Keratinocyte (primary cell): ENCODE results near the gene NFASC. TPM values are rescaled to one million over a fixed set of nuclear protein-coding genes. Genes with fewer than 3 reads are reported as not detected.

Source experiments
- DNase-seq: peaks from one replicate; pipeline ENCODE4 v3.0.0-alpha.2; 2011; ENCODE audit warnings: low read depth, missing footprints, low spot score
- FAIRE-seq: peaks from 2 replicates; lab custom pipeline; 2011; peaks lifted over from hg19 to GRCh38; lab: Jason Lieb, UNC
- H2AFZ ChIP-seq: 2 replicates; pipeline ENCODE4 v1.6.0; 2012; ENCODE audit warnings: low read length, control low read depth, inconsistent platforms; ENCODE audit not compliant: control insufficient read depth
- H3K27ac ChIP-seq: 2 replicates; pipeline ENCODE4 v1.5.1; 2011; ENCODE audit warnings: low read length; ENCODE audit not compliant: control insufficient read depth, insufficient read depth
- H3K27me3 ChIP-seq: 3 replicates; pipeline ENCODE4 v1.6.0; 2011; ENCODE audit warnings: low read length; ENCODE audit not compliant: control insufficient read depth, insufficient read depth; ENCODE audit errors: extremely low read depth
- H3K36me3 ChIP-seq, 2 experiments: 2 replicates in 1 of 2; 3 replicates in 1 of 2; pipeline ENCODE4 v1.5.1; 2011; ENCODE audit warnings: low read length in 2 of 2, mild to moderate bottlenecking in 1 of 2; ENCODE audit not compliant: control insufficient read depth in 2 of 2, insufficient read depth in 2 of 2; ENCODE audit errors: extremely low read depth in 1 of 2
- H3K4me1 ChIP-seq: 3 replicates; pipeline ENCODE4 v1.5.1; 2011; ENCODE audit warnings: low read length; ENCODE audit not compliant: control insufficient read depth, insufficient read depth; ENCODE audit errors: extremely low read depth
- H3K4me2 ChIP-seq: 3 replicates; pipeline ENCODE4 v1.6.0; 2011; ENCODE audit warnings: low read depth, low read length; ENCODE audit not compliant: control insufficient read depth, insufficient read depth; ENCODE audit errors: extremely low read depth
- H3K4me3 ChIP-seq, 3 experiments: fragments of 200-600 bp in 1 of 3; sonication (generic) in 1 of 3; 2 replicates in 2 of 3; 3 replicates in 1 of 3; pipeline ENCODE4 v1.5.1; 2011 to 2016; ENCODE audit warnings: low read length in 3 of 3, mild to moderate bottlenecking in 3 of 3, control low read depth in 2 of 3, inconsistent platforms in 1 of 3, low read depth in 1 of 3, mixed read lengths in 1 of 3, mixed run types in 1 of 3, moderate library complexity in 1 of 3; ENCODE audit not compliant: control insufficient read depth in 2 of 3, insufficient read depth in 2 of 3; ENCODE audit errors: extremely low read depth in 1 of 3
- H3K79me2 ChIP-seq: 2 replicates; pipeline ENCODE4 v1.6.0; 2012; ENCODE audit warnings: low read length; ENCODE audit not compliant: control insufficient read depth, insufficient read depth
- H3K9ac ChIP-seq: 3 replicates; pipeline ENCODE4 v1.6.0; 2011; ENCODE audit warnings: low read length; ENCODE audit not compliant: control insufficient read depth, insufficient read depth; ENCODE audit errors: extremely low read depth
- H3K9me1 ChIP-seq: 3 replicates; pipeline ENCODE4 v1.6.0; 2011; ENCODE audit warnings: low read length; ENCODE audit not compliant: control insufficient read depth, insufficient read depth; ENCODE audit errors: extremely low read depth
- H3K9me3 ChIP-seq: 2 replicates; pipeline ENCODE4 v1.5.1; 2012; ENCODE audit warnings: low read depth, low read length; ENCODE audit not compliant: control insufficient read depth
- H4K20me1 ChIP-seq: 3 replicates; pipeline ENCODE4 v1.6.0; 2011; ENCODE audit warnings: low read length; ENCODE audit not compliant: control insufficient read depth, insufficient read depth; ENCODE audit errors: extremely low read depth
- CTCF ChIP-seq, 3 experiments: IDR thresholded peaks in 1 of 3; conservative IDR thresholded peaks in 1 of 3; optimal IDR thresholded peaks in 1 of 3; 2 replicates in 2 of 3; 3 replicates in 1 of 3; pipeline versions ENCODE3 to v1.5.1; 2011; ENCODE audit warnings: low read length in 3 of 3, mild to moderate bottlenecking in 3 of 3, moderate library complexity in 2 of 3, control low read depth in 1 of 3, inconsistent platforms in 1 of 3; ENCODE audit not compliant: insufficient read depth in 2 of 3; ENCODE audit errors: extremely low read depth in 1 of 3
- EZH2 ChIP-seq: IDR thresholded peaks from one replicate; pipeline ENCODE4 v1.6.1; 2012; ENCODE audit warnings: inconsistent platforms, mild to moderate bottlenecking, low read length, moderate library complexity
- dilution Hi-C: fragments of 300-500 bp; cut with MboI; formaldehyde crosslinking; loops from one replicate; pipeline ENCODE4 v1.7.0; 2020; ENCODE audit warnings: low sequenced_read_pairs; ENCODE audit not compliant: extremely low pct_ligation_motif_present
- polyA plus RNA-seq, 5 experiments: library from polyadenylated mRNA; depleted of rRNA in 3 of 5; stranded (reverse) in 3 of 5; stranded (forward) in 1 of 5; unstranded in 1 of 5; fragments of >200 nt; gene quantifications; 1 replicate in 1 of 5; 2 replicates in 3 of 5; 3 replicates in 1 of 5; pipeline versions ENCODE4 v1.2.1 to v1.2.3, GENCODE V29; 2011 to 2012; ENCODE audit warnings: missing spikeins in 2 of 5, low read depth in 1 of 5, low replicate concordance in 1 of 5

The NFASC gene
- polyA plus RNA-seq, 1 donor (not counting 4 experiments of a cell fraction or from before 2014, with no cell fraction given) = 4.3 TPM

DNA sequence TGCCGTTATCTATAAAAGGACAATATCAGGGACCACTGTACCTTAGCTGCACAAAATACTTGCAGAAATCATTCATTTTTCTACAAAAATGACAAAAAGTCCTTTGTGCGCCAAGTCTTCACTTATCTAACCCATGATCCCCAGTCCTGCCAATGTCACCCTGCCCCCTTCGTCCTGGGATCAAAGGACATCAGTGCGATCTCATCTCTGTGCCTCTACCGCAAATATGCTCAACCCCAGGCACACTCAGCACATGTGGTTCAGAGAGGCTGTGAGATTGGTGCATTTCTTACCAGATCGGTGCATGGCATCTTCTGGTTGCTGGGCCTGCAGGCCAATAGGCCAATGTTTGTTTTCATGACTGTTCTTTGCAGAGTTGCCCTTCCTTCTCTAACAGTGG, 72.8 kb downstream of the NFASC start:
- H2AFZ ChIP-seq = no peak overlapping the region
- TF ChIP-seq EZH2 (no peak), CTCF (optimal IDR thresholded peaks at IDR 0.05 in 1 of 3, IDR thresholded peaks at IDR 0.05 in 1 of 3, conservative IDR thresholded peaks at IDR 0.05 in 1 of 3; ENCODE audit: extremely low read depth in 1 of 3, insufficient read depth in 2 of 3, low read length in 3 of 3) (no peak)
- H3K36me3 ChIP-seq = no peaks in the 10 kb centered on the region
- no peaks in the 10 kb centered on the region for H3K27me3 ChIP-seq
- H3K4me2 ChIP-seq = no peak overlapping the region
- H3K9me1 ChIP-seq = no peaks in the 10 kb centered on the region
- H3K9me3 ChIP-seq = no peaks in the 10 kb centered on the region
- no peak overlapping the region for H3K27ac ChIP-seq
- no peaks in the 10 kb centered on the region for H3K79me2 ChIP-seq
- no peak overlapping the region for H3K9ac ChIP-seq
- DNase-seq (no peak), FAIRE-seq (no peak)
- dilution Hi-C loops = no loop called here
- no peaks in the 10 kb centered on the region for H4K20me1 ChIP-seq
- H3K4me3 ChIP-seq = no peak overlapping the region
- peaks cover 10% of the 10 kb centered on the region for H3K4me1 ChIP-seq

DNA sequence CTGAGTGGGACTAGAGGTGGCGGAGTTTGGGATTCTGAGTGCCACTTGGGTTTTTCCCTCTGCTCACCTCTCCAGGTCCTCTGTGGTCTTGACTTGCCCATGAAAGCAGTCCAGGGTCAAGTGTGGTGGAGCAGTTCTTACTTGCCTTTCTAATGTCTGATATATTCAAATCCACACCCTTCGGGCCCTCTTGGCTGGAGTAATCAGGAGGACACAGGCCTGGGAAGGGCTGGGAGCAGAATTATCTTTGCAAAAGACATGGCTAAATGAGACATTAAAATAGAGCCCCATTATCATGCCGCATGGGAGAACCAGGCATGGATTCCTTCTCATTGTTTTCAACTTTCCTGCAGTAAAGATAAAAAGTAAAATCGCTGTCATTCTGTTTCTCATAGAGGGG, 74.0 kb downstream of the NFASC start:
- H3K9me3 ChIP-seq = no peaks in the 10 kb centered on the region
- no peaks in the 10 kb centered on the region for H4K20me1 ChIP-seq
- FAIRE-seq = no peak
- peaks cover 10% of the 10 kb centered on the region for H3K4me1 ChIP-seq
- no peaks in the 10 kb centered on the region for H3K27me3 ChIP-seq
- dilution Hi-C loops = no loop called here
- no peak overlapping the region for H2AFZ ChIP-seq
- no peak overlapping the region for H3K4me2 ChIP-seq
- no peaks in the 10 kb centered on the region for H3K36me3 ChIP-seq
- H3K9me1 ChIP-seq = no peaks in the 10 kb centered on the region
- no peak for DNase-seq
- no peaks in the 10 kb centered on the region for H3K79me2 ChIP-seq
- no peak for TF ChIP-seq CTCF (optimal IDR thresholded peaks at IDR 0.05 in 1 of 3, IDR thresholded peaks at IDR 0.05 in 1 of 3, conservative IDR thresholded peaks at IDR 0.05 in 1 of 3; ENCODE audit: extremely low read depth in 1 of 3, insufficient read depth in 2 of 3, low read length in 3 of 3)
- no peak for TF ChIP-seq EZH2
- H3K27ac ChIP-seq = no peak overlapping the region
- H3K4me3 ChIP-seq = no peak overlapping the region
- no peak overlapping the region for H3K9ac ChIP-seq
